WI38 (cell line): Measurements from ENCODE around the gene C4orf51.

ENCODE experiments used
- H3K4me3 ChIP-seq: 2 replicates; pipeline ENCODE4 v1.5.1; 2011; ENCODE audit warnings: low read depth, mild to moderate bottlenecking, control low read depth, low read length
- CTCF ChIP-seq: IDR thresholded peaks from 2 replicates; pipeline ENCODE4 v1.5.1; 2012; ENCODE audit warnings: low read depth, mild to moderate bottlenecking, control low read depth, low read length

C4orf51 gene

GRCh38 chr4:145776208-145776607, 96.3 kb downstream of the C4orf51 start:
- no peak overlapping the region for H3K4me3 ChIP-seq
- TF ChIP-seq CTCF = no peak

GRCh38 chr4:145779319-145779801, 99.4 kb downstream of the C4orf51 start:
- TF ChIP-seq CTCF = no peak
- no peak overlapping the region for H3K4me3 ChIP-seq

GRCh38 chr4:145781351-145781750, 101.4 kb downstream of the C4orf51 start:
- no peak for TF ChIP-seq CTCF

More at GRCh38 chr4:145781351-145781750, 101.4 kb downstream of the C4orf51 start:
- no peak overlapping the region for H3K4me3 ChIP-seq
